ENCODE data around the gene PDCD1LG2. TPM values are rescaled to one million over a fixed set of nuclear protein-coding genes. Genes with fewer than 3 reads are reported as not detected.

The PDCD1LG2 gene
- total RNA-seq, 1 experiment from 2014 or later: not detected

- BruUV-seq (replicated peaks): no TSS peak
- no peaks in the 10 kb centered on the region for H3K27me3 Mint-ChIP-seq (ENCODE audit: unreplicated experiment)
- no peaks in the 10 kb centered on the region for H3K9me3 Mint-ChIP-seq (ENCODE audit: low read depth, unreplicated experiment)
Observed at GRCh38 chr9:5617749-5618148, 107.4 kb downstream of the PDCD1LG2 start.

GRCh38 chr9:5620494-5620893 is 110.2 kb downstream of the PDCD1LG2 start:
- TF ChIP-seq CTCF (IDR thresholded peaks at IDR 0.05; ENCODE audit: unreplicated experiment): no peak
- BruUV-seq (replicated peaks): no TSS peak
- CTCF ChIA-PET: no interaction called here

More at GRCh38 chr9:5617749-5618148, 107.4 kb downstream of the PDCD1LG2 start:
- Mint-ChIP-seq H3K36me3 (ENCODE audit: insufficient read depth, unreplicated experiment) (no peaks in the 10 kb centered on the region), H3K4me1 (ENCODE audit: low read depth, unreplicated experiment) (no peaks in the 10 kb centered on the region), H3K4me3 (ENCODE audit: low read depth, unreplicated experiment) (no peak overlapping the region), H3K27ac (ENCODE audit: unreplicated experiment) (no peak overlapping the region)
- CTCF ChIA-PET: no interaction called here
- DNase-seq: no peak
- intact Hi-C loops (cut with micrococcal nuclease; ENCODE audit: unreplicated experiment): no loop called here
- TF ChIP-seq CTCF (IDR thresholded peaks at IDR 0.05; ENCODE audit: unreplicated experiment): no peak

More at GRCh38 chr9:5620494-5620893, 110.2 kb downstream of the PDCD1LG2 start:
- no peak for DNase-seq
- Mint-ChIP-seq H3K27ac (ENCODE audit: unreplicated experiment) (no peak overlapping the region), H3K36me3 (ENCODE audit: insufficient read depth, unreplicated experiment) (no peaks in the 10 kb centered on the region), H3K4me1 (ENCODE audit: low read depth, unreplicated experiment) (no peaks in the 10 kb centered on the region), H3K9me3 (ENCODE audit: low read depth, unreplicated experiment) (no peaks in the 10 kb centered on the region), H3K27me3 (ENCODE audit: unreplicated experiment) (no peaks in the 10 kb centered on the region), H3K4me3 (ENCODE audit: low read depth, unreplicated experiment) (no peak overlapping the region)
- intact Hi-C loops (cut with micrococcal nuclease; ENCODE audit: unreplicated experiment): no loop called here

Other genes with a start within 250 kb of the PDCD1LG2 start
- 2.2 and 2.4 TPM in 2 replicates for gene RLN2, start 205.8 kb upstream of the PDCD1LG2 start, total RNA-seq (2022)
- gene RLN1, start 170.7 kb upstream of the PDCD1LG2 start, total RNA-seq (2022): not detected in 2 replicates
- 15.1 and 17.4 TPM in 2 replicates for gene PLGRKT, start 72.6 kb upstream of the PDCD1LG2 start, total RNA-seq (2022)
- 1.9 and 3.6 TPM in 2 replicates for gene CD274, start 60.0 kb upstream of the PDCD1LG2 start, total RNA-seq (2022)
- 10.9 and 11.4 TPM in 2 replicates for gene RIC1, start 118.6 kb downstream of the PDCD1LG2 start, total RNA-seq (2022)